A549 (cell line): Measurements from ENCODE around the gene TNFSF15. TPM values are rescaled to one million over a fixed set of nuclear protein-coding genes. Genes with fewer than 3 reads are reported as not detected.

ENCODE experiments used
- ATAC-seq, 2 experiments: fragments of 200-7000 bp in 1 of 2; fragments of >200 bp in 1 of 2; cut with Nextera tagmentation in 1 of 2; cut with Tn5 transposase in 1 of 2; 3 replicates each; pipeline versions ENCODE4 v1.8.0 to v1.9.1; 2018 to 2020; ENCODE audit warnings: mild to moderate bottlenecking in 1 of 2, moderate library complexity in 1 of 2
- CTCF ChIA-PET: fragments of 300-600 bp; sonication (Branson Sonifier 250); formaldehyde crosslinking; extraction: SDS; loops from one replicate; lab custom pipeline; 2021; ENCODE audit warnings: antibody characterized with exemption, inconsistent platforms; lab: Yijun Ruan, JAX
- POLR2A ChIA-PET: fragments of 350-600 bp; formaldehyde crosslinking; extraction: SDS; loops from one replicate; lab custom pipeline; 2021; ENCODE audit warnings: antibody characterized with exemption, inconsistent platforms; lab: Yijun Ruan, JAX
- DNase-seq, 2 experiments: peaks; one replicate each; pipeline versions ENCODE4 v3.0.0 to v3.0.0-alpha.2; 2011 to 2016; ENCODE audit warnings: low read depth in 1 of 2, low spot score in 1 of 2
- FAIRE-seq: peaks from 2 replicates; lab custom pipeline; 2011; peaks lifted over from hg19 to GRCh38; lab: Jason Lieb, UNC
- H3K27ac ChIP-seq, 2 experiments: fragments of >200 bp; sonication (Bioruptor Twin); formaldehyde crosslinking; 3 replicates each; pipeline ENCODE4 v1.5.1; 2016 to 2017
- H3K4me1 ChIP-seq: fragments of >200 bp; sonication (Bioruptor Twin); formaldehyde crosslinking; 3 replicates; pipeline ENCODE4 v1.6.1; 2016
- H3K4me2 ChIP-seq: fragments of >200 bp; sonication (Bioruptor Twin); formaldehyde crosslinking; 3 replicates; pipeline ENCODE4 v1.6.1; 2016
- H3K4me3 ChIP-seq: fragments of >200 bp; sonication (Bioruptor Twin); formaldehyde crosslinking; 3 replicates; pipeline ENCODE4 v1.5.1; 2016
- H3K9me3 ChIP-seq: fragments of >200 bp; sonication (Bioruptor Twin); formaldehyde crosslinking; 3 replicates; pipeline ENCODE4 v1.6.1; 2016
- CBX2 ChIP-seq: fragments of 200-600 bp; sonication (generic); IDR thresholded peaks from 2 replicates; pipeline ENCODE4 v1.6.1; 2016; ENCODE audit warnings: low read depth, mild to moderate bottlenecking, borderline replicate concordance
- CHD2 ChIP-seq: fragments of 150-350 bp; IDR thresholded peaks from 2 replicates; pipeline ENCODE4 v1.6.1; 2014; ENCODE audit warnings: low read length; ENCODE audit not compliant: partially characterized antibody
- EHF ChIP-seq: fragments of 250-450 bp; sonication (Bioruptor Pico); IDR thresholded peaks from 2 replicates; pipeline ENCODE4 v1.5.0; 2020; ENCODE audit warnings: mild to moderate bottlenecking
- EP300 ChIP-seq, 2 experiments: fragments of >200 bp; sonication (Bioruptor Twin); formaldehyde crosslinking; IDR thresholded peaks; 2 replicates in 1 of 2; 3 replicates in 1 of 2; pipeline ENCODE4 v1.6.1; 2016 to 2017
- ESRRA ChIP-seq: fragments of 150-350 bp; IDR thresholded peaks from 2 replicates; pipeline ENCODE4 v1.6.1; 2014; ENCODE audit warnings: mild to moderate bottlenecking, low read length, borderline replicate concordance
- FOSB ChIP-seq: fragments of 250-450 bp; sonication (Bioruptor Pico); IDR thresholded peaks from 2 replicates; pipeline ENCODE4 v1.5.0; 2020; ENCODE audit warnings: mild to moderate bottlenecking, moderate library complexity
- GATA3 ChIP-seq: IDR thresholded peaks from 2 replicates; pipeline ENCODE4 v1.6.1; 2012; ENCODE audit warnings: borderline replicate concordance
- HDAC2 ChIP-seq: fragments of 200-600 bp; sonication (generic); IDR thresholded peaks from 2 replicates; pipeline ENCODE4 v1.6.1; 2016
- HEYL ChIP-seq: fragments of 250-450 bp; sonication (Bioruptor Pico); IDR thresholded peaks from 2 replicates; pipeline ENCODE4 v1.8.0; 2021; ENCODE audit warnings: mild to moderate bottlenecking, moderate library complexity
- HOXB13 ChIP-seq: fragments of 250-450 bp; sonication (Bioruptor Pico); IDR thresholded peaks from 2 replicates; pipeline ENCODE4 v1.5.0; 2020; ENCODE audit warnings: low read depth, mild to moderate bottlenecking, moderate library complexity
- HOXB5 ChIP-seq: fragments of 250-450 bp; sonication (Bioruptor Pico); IDR thresholded peaks from 2 replicates; pipeline ENCODE4 v1.5.0; 2020; ENCODE audit warnings: mild to moderate bottlenecking, moderate library complexity
- JUN ChIP-seq, 2 experiments: fragments of >200 bp; sonication (Bioruptor Twin); formaldehyde crosslinking; IDR thresholded peaks; 2 replicates in 1 of 2; 3 replicates in 1 of 2; pipeline ENCODE4 v1.6.1; 2016 to 2017
- KDM1A ChIP-seq: fragments of 200-600 bp; sonication (generic); IDR thresholded peaks from 2 replicates; pipeline ENCODE4 v1.6.1; 2016; ENCODE audit warnings: low read depth, mild to moderate bottlenecking
- KDM5A ChIP-seq: fragments of 200-600 bp; sonication (generic); IDR thresholded peaks from 2 replicates; pipeline ENCODE4 v1.6.1; 2016; ENCODE audit warnings: antibody characterized with exemption, mild to moderate bottlenecking
- NR3C1 ChIP-seq: fragments of >200 bp; sonication (Bioruptor Twin); formaldehyde crosslinking; IDR thresholded peaks from 3 replicates; pipeline ENCODE4 v1.6.1; 2017
- PHF8 ChIP-seq: fragments of 200-600 bp; sonication (generic); IDR thresholded peaks from 2 replicates; pipeline ENCODE4 v1.6.1; 2016; ENCODE audit warnings: low read depth, mild to moderate bottlenecking, antibody characterized with exemption, moderate library complexity, borderline replicate concordance
- RNF2 ChIP-seq: fragments of 200-600 bp; sonication (generic); IDR thresholded peaks from 2 replicates; pipeline ENCODE4 v1.6.1; 2016; ENCODE audit warnings: low read depth, mild to moderate bottlenecking, antibody characterized with exemption, moderate library complexity, borderline replicate concordance
- SMC3 ChIP-seq: fragments of >200 bp; sonication (Bioruptor Twin); formaldehyde crosslinking; IDR thresholded peaks from 3 replicates; pipeline ENCODE4 v1.6.1; 2018; ENCODE audit warnings: inconsistent platforms
- TFCP2L1 ChIP-seq: fragments of 250-450 bp; sonication (Bioruptor Pico); IDR thresholded peaks from 2 replicates; pipeline ENCODE4 v1.5.0; 2021; ENCODE audit warnings: mild to moderate bottlenecking
- ZFP36 ChIP-seq: fragments of 450-650 bp; IDR thresholded peaks from 2 replicates; pipeline ENCODE4 v1.6.1; 2014; ENCODE audit warnings: borderline replicate concordance; ENCODE audit not compliant: partially characterized antibody
- ZSCAN20 ChIP-seq: fragments of 250-450 bp; sonication (Bioruptor Pico); IDR thresholded peaks from 2 replicates; pipeline ENCODE4 v1.8.0; 2022; ENCODE audit warnings: mild to moderate bottlenecking, moderate library complexity
- WGBS: methylation state at CpG from one replicate; pipeline ENCODE4 v1.1.6; 2017; ENCODE audit errors: missing lambda C conversion rate; 5-methylcytosine and 5-hydroxymethylcytosine counted together
- polyA plus RNA-seq, 4 experiments: library from polyadenylated mRNA; depleted of rRNA in 3 of 4; stranded (reverse); fragments of >200 nt; fragmentation: RNase III in 1 of 4; extraction: RNeasy Plus Mini Kit Qiagen cat#74134 plus additional on column Dnase treatment in 1 of 4; gene quantifications; 2 replicates in 3 of 4; 3 replicates in 1 of 4; pipeline ENCODE4 v1.2.3, GENCODE V29; 2011 to 2017
- TF ChIP-seq, protein P1 (sequence below): fragments of 250-450 bp; sonication (Bioruptor Pico); IDR thresholded peaks from 2 replicates; pipeline ENCODE4 v1.5.0; 2021; ENCODE audit warnings: mild to moderate bottlenecking, moderate library complexity, borderline replicate concordance
- TF ChIP-seq, protein P2 (sequence below): fragments of 150-350 bp; IDR thresholded peaks from 2 replicates; pipeline ENCODE4 v1.6.1; 2014; ENCODE audit warnings: low read depth, mild to moderate bottlenecking, low read length
- TF ChIP-seq, protein P3 (sequence below): IDR thresholded peaks from 2 replicates; pipeline ENCODE4 v1.6.1; 2012; ENCODE audit warnings: low read depth, borderline replicate concordance
- TF ChIP-seq, protein P4 (sequence below): fragments of 450-650 bp; IDR thresholded peaks from 2 replicates; pipeline ENCODE4 v1.6.1; 2014; ENCODE audit warnings: antibody characterized with exemption
- TF ChIP-seq, protein P5 (sequence below): fragments of >200 bp; sonication (Bioruptor Twin); formaldehyde crosslinking; IDR thresholded peaks from 2 replicates; pipeline ENCODE4 v1.6.1; 2016
- TF ChIP-seq, protein P6 (sequence below): fragments of >200 bp; sonication (Bioruptor Twin); formaldehyde crosslinking; IDR thresholded peaks from 3 replicates; pipeline ENCODE4 v1.5.1; 2016
- TF ChIP-seq, protein P7 (sequence below): IDR thresholded peaks from 2 replicates; pipeline ENCODE4 v1.6.1; 2012

The TNFSF15 gene
- polyA plus RNA-seq, 2 of the 4 experiments (the other 2 are of a cell fraction) = 2.8 to 5.6 TPM

DNA sequence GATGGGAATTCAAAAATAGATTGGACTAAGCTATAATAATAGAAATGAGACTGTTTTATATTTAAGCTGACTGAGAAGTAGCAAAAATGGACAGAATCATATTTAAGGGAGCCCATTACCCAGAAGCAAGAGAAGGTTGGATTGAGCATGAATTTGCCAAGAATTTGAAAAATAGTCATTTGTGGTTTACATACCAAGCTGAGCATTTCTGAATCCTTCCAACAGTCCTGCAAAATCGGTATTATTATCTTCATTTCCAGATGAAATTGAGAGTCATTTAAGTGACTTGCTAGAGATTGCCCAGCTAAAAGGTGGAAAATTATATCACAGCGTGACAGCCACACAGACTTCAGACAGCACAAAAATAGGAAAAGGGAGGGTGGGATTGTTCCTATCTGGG, 48.4 kb downstream of the TNFSF15 start:
- CTCF ChIA-PET = interaction anchor here (1.0 to 1.3 kb wide), 2 partner anchors 76 to 153 kb away, joined by 4 to 5 read pairs; no protein-coding TSS in a partner anchor
- no peak for DNase-seq
- Histone ChIP-seq H3K4me2 (no peak overlapping the region), H3K27ac (no peak overlapping the region), H3K9me3 (no peaks in the 10 kb centered on the region; the same call in 2 of the 3 replicates), H3K4me3 (no peak overlapping the region), H3K4me1 (no peaks in the 10 kb centered on the region)
- FAIRE-seq = no peak
- TF ChIP-seq EHF = no peak
- TF ChIP-seq FOSB (CRISPR knock-in tag) = no peak
- no peak for TF ChIP-seq HOXB5 (CRISPR knock-in tag)
- TF ChIP-seq, protein P1, sequence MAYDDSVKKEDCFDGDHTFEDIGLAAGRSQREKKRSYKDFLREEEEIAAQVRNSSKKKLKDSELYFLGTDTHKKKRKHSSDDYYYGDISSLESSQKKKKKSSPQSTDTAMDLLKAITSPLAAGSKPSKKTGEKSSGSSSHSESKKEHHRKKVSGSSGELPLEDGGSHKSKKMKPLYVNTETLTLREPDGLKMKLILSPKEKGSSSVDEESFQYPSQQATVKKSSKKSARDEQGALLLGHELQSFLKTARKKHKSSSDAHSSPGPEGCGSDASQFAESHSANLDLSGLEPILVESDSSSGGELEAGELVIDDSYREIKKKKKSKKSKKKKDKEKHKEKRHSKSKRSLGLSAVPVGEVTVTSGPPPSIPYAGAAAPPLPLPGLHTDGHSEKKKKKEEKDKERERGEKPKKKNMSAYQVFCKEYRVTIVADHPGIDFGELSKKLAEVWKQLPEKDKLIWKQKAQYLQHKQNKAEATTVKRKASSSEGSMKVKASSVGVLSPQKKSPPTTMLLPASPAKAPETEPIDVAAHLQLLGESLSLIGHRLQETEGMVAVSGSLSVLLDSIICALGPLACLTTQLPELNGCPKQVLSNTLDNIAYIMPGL (CRISPR knock-in tag) = no peak
- TF ChIP-seq, protein P2, sequence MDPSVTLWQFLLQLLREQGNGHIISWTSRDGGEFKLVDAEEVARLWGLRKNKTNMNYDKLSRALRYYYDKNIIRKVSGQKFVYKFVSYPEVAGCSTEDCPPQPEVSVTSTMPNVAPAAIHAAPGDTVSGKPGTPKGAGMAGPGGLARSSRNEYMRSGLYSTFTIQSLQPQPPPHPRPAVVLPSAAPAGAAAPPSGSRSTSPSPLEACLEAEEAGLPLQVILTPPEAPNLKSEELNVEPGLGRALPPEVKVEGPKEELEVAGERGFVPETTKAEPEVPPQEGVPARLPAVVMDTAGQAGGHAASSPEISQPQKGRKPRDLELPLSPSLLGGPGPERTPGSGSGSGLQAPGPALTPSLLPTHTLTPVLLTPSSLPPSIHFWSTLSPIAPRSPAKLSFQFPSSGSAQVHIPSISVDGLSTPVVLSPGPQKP = no peak
- TF ChIP-seq, protein P3, sequence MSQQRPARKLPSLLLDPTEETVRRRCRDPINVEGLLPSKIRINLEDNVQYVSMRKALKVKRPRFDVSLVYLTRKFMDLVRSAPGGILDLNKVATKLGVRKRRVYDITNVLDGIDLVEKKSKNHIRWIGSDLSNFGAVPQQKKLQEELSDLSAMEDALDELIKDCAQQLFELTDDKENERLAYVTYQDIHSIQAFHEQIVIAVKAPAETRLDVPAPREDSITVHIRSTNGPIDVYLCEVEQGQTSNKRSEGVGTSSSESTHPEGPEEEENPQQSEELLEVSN = no peak
- TF ChIP-seq HDAC2 = no peak
- TF ChIP-seq KDM1A = no peak
- no peak for TF ChIP-seq ZFP36
- TF ChIP-seq KDM5A = no peak
- no peak for TF ChIP-seq TFCP2L1
- no peak for TF ChIP-seq EP300 (IDR thresholded peaks at IDR 0.05)
- TF ChIP-seq, protein P4, sequence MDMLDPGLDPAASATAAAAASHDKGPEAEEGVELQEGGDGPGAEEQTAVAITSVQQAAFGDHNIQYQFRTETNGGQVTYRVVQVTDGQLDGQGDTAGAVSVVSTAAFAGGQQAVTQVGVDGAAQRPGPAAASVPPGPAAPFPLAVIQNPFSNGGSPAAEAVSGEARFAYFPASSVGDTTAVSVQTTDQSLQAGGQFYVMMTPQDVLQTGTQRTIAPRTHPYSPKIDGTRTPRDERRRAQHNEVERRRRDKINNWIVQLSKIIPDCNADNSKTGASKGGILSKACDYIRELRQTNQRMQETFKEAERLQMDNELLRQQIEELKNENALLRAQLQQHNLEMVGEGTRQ = no peak
- no peak for TF ChIP-seq SMC3
- no peak for TF ChIP-seq CHD2
- TF ChIP-seq PHF8 = no peak
- TF ChIP-seq HOXB13 (CRISPR knock-in tag) = no peak
- TF ChIP-seq, protein P5, sequence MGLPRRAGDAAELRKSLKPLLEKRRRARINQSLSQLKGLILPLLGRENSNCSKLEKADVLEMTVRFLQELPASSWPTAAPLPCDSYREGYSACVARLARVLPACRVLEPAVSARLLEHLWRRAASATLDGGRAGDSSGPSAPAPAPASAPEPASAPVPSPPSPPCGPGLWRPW = no peak
- no peak for TF ChIP-seq ESRRA
- TF ChIP-seq GATA3 = no peak
- POLR2A ChIA-PET = no interaction called here
- WGBS = 78% methylated on average over 2 of the region's 2 CpGs
- ATAC-seq = no peak

DNA sequence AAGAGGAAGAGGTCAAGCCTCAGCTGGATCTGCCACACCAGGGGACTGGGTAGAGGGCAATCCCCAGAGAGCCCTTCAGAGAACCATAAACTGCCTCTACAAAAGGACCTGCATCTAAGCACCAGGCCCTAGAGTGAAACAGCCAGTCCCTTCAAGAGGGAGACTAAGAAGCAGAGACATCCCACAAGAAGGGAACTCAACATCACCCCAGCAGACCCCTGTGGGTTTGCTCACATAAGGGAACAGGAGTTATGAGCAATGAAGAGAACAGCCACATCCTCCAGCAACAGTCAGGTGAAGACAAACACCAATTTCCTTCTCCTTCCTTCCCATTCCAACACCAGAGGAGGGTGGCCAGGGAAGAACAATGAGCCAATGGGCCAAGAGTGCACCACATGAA, 48.9 kb downstream of the TNFSF15 start:
- no peaks in the 10 kb centered on the region for H3K4me1 ChIP-seq
- CTCF ChIA-PET = interaction anchor here (1.0 to 1.3 kb wide), 2 partner anchors 76 to 154 kb away, joined by 4 to 5 read pairs; no protein-coding TSS in a partner anchor
- no peak overlapping the region for H3K4me3 ChIP-seq
- FAIRE-seq (no peak), ATAC-seq (no peak), DNase-seq (no peak)
- POLR2A ChIA-PET = no interaction called here
- H3K27ac ChIP-seq = no peak overlapping the region
- TF ChIP-seq JUN (IDR thresholded peaks at IDR 0.05) (no peak), NR3C1 (no peak), CBX2 (no peak), HOXB13 (CRISPR knock-in tag) (no peak), RNF2 (no peak), HEYL (CRISPR knock-in tag) (no peak), HOXB5 (CRISPR knock-in tag) (no peak), ZSCAN20 (no peak)
- TF ChIP-seq, protein P4 = no peak
- TF ChIP-seq, protein P6, sequence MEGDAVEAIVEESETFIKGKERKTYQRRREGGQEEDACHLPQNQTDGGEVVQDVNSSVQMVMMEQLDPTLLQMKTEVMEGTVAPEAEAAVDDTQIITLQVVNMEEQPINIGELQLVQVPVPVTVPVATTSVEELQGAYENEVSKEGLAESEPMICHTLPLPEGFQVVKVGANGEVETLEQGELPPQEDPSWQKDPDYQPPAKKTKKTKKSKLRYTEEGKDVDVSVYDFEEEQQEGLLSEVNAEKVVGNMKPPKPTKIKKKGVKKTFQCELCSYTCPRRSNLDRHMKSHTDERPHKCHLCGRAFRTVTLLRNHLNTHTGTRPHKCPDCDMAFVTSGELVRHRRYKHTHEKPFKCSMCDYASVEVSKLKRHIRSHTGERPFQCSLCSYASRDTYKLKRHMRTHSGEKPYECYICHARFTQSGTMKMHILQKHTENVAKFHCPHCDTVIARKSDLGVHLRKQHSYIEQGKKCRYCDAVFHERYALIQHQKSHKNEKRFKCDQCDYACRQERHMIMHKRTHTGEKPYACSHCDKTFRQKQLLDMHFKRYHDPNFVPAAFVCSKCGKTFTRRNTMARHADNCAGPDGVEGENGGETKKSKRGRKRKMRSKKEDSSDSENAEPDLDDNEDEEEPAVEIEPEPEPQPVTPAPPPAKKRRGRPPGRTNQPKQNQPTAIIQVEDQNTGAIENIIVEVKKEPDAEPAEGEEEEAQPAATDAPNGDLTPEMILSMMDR = no peak
- TF ChIP-seq, protein P2 = no peak
- TF ChIP-seq, protein P7, sequence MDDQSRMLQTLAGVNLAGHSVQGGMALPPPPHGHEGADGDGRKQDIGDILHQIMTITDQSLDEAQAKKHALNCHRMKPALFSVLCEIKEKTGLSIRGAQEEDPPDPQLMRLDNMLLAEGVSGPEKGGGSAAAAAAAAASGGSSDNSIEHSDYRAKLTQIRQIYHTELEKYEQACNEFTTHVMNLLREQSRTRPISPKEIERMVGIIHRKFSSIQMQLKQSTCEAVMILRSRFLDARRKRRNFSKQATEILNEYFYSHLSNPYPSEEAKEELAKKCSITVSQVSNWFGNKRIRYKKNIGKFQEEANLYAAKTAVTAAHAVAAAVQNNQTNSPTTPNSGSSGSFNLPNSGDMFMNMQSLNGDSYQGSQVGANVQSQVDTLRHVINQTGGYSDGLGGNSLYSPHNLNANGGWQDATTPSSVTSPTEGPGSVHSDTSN = no peak
- no peaks in the 10 kb centered on the region; the same call in 2 of the 3 replicates for H3K9me3 ChIP-seq
- H3K4me2 ChIP-seq = no peak overlapping the region
